NCI-H1105 (cell line): ENCODE data around the gene DHCR7.
A peak's percentile ranks its signal among the peaks of the same experiment; 100 is the strongest.

Experiments used
- DNase-seq: peaks from one replicate; lab custom pipeline; 2025; lab: John Stamatoyannopoulos, UW

The DHCR7 gene

GRCh38 chr11:71448257-71449171 lies at the start of gene DHCR7:
DHCR7 (minus strand) TSS chr11:71448393; CDS start chr11:71444952, 3,441 bp downstream.
- DNase-seq, result peak; percentile 96

GRCh38 chr11:71496421-71496820 lies 48.2 kb upstream of the DHCR7 start:
- DNase-seq, result no peak

GRCh38 chr11:71495286-71496230 lies 47.4 kb upstream of the DHCR7 start:
- no peak for DNase-seq

- no peak for DNase-seq
These were observed 43.7 kb upstream of the DHCR7 start for GRCh38 chr11:71491940-71492339.

GRCh38 chr11:71491531-71491930 lies 43.3 kb upstream of the DHCR7 start:
- DNase-seq, result no peak

- DNase-seq, result no peak
These were observed 42.7 kb upstream of the DHCR7 start for GRCh38 chr11:71490731-71491390.

- DNase-seq, result no peak
These were observed 42.0 kb upstream of the DHCR7 start for GRCh38 chr11:71490044-71490730.

GRCh38 chr11:71489311-71490043 lies 41.3 kb upstream of the DHCR7 start:
- DNase-seq, result no peak

- DNase-seq, result no peak
These were observed 40.6 kb upstream of the DHCR7 start for GRCh38 chr11:71488681-71489270.

GRCh38 chr11:71486320-71486719 lies 38.1 kb upstream of the DHCR7 start:
- DNase-seq, result no peak

GRCh38 chr11:71485466-71485865 lies 37.3 kb upstream of the DHCR7 start:
- DNase-seq, result no peak

GRCh38 chr11:71485063-71485399 lies 36.8 kb upstream of the DHCR7 start:
- DNase-seq, result no peak

GRCh38 chr11:71484248-71485062 lies 36.3 kb upstream of the DHCR7 start:
- no peak for DNase-seq

- no peak for DNase-seq
These were observed 35.5 kb upstream of the DHCR7 start for GRCh38 chr11:71483692-71484091.

- DNase-seq, result no peak
These were observed 34.7 kb upstream of the DHCR7 start for GRCh38 chr11:71482746-71483364.

GRCh38 chr11:71482216-71482615 lies 34.0 kb upstream of the DHCR7 start:
- DNase-seq, result no peak

GRCh38 chr11:71481101-71481960 lies 33.1 kb upstream of the DHCR7 start:
- no peak for DNase-seq

GRCh38 chr11:71478528-71478840 lies 30.3 kb upstream of the DHCR7 start:
- no peak for DNase-seq
